Measurements from ENCODE around the gene GRM8.

Gene GRM8

DNA sequence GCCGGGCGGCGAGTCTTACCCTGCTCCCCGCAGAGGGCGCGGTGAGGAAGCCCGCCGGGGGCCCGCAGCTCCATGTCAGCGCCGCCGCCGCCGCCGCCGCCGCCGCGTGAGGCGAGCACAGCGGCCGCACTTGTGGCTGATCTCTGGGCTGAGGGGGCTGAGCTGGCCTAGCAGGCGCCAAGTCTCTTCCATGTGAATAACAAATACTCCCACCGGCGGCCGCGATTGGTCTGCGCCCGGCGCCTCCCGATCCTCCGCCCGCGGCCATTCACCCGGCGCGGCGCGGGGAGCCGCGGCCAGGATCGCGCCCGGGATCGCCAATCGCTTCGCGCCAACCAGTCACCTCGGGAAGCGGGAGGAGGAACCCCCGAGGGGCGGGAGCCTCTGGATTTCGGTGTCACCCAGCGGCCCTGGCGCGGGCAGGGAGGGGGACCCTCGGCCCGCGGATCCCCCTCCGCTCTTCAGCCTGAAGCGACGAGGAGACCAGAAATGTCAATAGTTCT is at the start of gene GRM8:
Gene GRM8, minus strand, starts transcription at position 164 of the 503 bp plus-strand sequence.
- DNase-seq, result peak; percentile 34

GRCh38 chr7:127290801-127291361 is 38.1 kb upstream of the GRM8 start:
- DNase-seq, result no peak

GRCh38 chr7:127290116-127290655 is 37.4 kb upstream of the GRM8 start:
- DNase-seq, result no peak

DNA sequence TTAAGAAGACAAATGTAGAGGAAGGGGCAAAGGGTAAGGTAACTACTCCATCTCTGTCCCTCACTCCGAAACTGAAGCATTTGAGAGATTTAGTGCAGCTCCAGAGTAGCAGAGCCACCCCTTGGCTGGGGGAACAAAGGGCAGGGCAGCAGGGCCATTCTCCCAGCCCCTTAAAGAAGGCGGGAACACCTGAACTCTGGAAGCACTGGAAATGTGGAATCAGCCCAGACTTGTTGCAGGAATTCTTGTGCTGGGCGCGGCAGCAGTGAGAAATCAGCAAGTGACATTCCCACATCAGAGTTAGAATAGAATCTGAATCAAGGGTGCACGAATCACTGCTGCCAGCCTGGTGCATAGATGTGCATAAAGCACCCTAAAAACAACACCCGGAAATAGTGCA is 34.4 kb upstream of the GRM8 start:
- DNase-seq, result no peak

DNA sequence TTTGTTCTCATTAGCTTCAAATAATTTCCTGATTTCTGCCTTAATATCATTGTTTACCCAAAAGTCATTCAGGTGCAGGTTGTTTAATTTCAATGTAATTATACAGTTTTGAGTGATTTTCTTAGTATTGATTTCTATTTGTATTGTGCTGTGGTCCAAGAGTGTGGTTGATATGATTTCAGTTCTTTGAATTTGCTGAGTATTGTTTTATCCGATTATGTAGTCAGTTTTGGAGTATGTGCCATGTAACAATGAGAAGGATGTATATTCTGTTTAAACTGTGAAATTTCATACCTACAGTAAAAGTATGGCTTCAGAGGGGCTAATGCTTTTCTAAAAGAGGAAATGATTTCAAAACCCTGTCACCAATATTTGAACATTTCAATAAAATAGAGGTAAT is 17.4 kb upstream of the GRM8 start:
- no peak for DNase-seq

DNA sequence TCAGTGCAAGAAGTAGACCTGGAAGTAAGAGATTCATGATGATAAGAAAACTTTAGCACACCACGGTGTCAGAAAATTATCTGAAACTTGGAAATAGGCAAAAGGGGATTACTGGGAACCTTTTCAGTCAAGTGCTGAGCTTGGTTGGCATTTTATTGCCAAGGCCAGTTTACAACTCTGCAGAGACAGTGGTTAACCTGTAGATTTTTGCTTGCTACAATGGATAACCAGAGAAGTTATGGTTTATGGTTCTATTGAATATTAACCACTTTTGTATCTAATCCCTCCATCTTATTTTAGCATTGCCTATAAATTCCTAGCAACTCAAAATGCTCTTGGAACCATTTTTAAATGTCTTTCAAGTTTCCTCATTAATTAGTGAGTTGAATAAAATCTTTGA is 13.3 kb upstream of the GRM8 start:
- no peak for DNase-seq

- no peak for DNase-seq
Measured at GRCh38 chr7:127264219-127264618, 11.5 kb upstream of the GRM8 start.

GRCh38 chr7:127258111-127258510 is 5.4 kb upstream of the GRM8 start:
- DNase-seq, result no peak

- DNase-seq, result no peak
Measured at GRCh38 chr7:127257086-127257485, 4.3 kb upstream of the GRM8 start.

DNA sequence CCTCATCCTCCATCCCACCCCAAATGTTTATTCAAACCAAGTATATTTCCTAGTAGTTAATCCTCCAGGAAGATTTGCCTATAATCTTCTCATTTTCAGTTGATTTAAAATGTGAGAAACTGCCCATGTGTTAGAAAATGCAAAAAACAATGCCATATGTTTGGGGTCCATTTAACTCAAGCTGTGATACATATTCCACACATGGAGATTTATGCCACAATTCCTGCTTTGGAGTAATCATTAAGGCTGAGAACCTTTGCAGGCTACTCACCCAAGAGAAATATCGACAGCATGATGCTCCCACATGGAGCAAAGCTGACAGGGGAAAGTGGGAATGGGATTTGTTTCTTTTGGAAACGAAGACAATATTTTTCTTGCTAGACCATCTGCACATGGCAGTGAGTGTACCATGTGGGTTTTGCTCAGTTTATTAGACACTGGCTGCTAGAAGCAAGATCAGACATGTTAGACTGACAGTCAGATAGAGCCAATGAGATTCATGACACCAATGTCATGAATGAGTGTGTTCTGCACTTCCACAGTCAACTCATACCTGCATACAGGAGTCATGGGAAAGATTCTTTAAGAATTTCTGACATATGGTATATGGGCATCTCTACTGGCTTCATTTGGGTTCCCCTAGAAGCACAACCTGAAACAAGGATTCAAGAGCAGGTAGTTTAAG is 3.4 kb upstream of the GRM8 start:
- DNase-seq, result no peak

GRCh38 chr7:127254163-127254684 is 1.5 kb upstream of the GRM8 start:
- no peak for DNase-seq

DNA sequence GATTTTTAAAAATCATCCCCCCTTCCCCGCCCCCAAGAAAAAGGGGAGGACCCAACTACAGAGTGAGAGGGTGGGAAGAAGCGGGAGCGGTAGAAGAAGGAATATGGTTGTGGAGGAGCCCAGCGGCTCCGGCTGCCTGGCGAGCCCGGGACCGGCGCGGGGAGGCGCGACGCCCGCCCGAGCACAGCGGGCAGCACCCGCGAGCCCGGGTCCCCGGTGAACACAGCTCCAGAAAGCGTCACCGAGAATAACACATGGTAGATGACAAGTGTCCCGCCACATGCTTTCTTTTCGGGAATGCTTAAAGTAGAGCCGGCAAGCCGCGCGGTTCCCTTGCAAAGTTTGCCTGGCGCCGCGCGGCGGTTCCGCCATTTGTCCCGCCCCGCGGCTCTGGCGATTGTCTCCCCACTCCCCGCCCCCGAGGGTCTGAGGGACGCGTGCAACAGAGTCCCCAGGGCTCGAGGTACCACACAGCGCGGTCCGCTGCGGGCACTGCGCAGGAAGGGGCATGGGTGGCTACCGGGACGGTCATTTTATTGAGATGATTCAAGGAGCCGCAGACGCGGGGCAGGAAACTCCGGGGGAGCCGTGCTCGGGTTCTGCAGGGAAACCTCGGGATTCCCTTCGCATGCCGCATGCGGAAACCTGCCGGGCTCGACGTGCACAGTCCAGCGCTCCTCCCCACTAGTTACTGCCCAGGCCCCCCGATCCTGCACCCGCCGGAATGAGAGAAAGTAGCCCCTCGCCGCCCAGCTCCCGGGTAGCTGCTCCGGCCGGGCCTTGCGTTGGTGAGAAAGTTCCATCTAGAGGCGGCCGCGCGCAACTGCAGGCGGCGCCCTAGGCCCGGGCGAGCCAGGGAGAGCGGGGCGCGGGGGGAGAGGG is 781 bp upstream of the GRM8 start:
- DNase-seq, result peak; percentile 29

DNA sequence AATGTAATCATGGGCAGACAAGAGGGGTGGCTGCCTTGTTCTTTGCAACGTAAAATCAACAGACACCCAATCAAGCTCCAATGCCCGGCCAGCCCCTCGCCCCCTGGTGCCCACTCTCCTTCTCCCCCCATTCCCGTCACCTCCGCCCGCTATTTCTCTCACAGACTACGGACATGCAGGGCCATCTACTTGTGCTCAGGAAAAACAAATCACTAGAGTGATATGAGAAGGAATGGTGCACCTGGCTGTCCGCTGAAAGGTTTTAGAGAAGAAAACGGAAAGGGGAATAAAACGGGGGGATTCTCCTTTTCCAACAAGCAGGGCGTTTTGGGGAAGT is 396 bp downstream of the GRM8 start:
- DNase-seq, result no peak

DNA sequence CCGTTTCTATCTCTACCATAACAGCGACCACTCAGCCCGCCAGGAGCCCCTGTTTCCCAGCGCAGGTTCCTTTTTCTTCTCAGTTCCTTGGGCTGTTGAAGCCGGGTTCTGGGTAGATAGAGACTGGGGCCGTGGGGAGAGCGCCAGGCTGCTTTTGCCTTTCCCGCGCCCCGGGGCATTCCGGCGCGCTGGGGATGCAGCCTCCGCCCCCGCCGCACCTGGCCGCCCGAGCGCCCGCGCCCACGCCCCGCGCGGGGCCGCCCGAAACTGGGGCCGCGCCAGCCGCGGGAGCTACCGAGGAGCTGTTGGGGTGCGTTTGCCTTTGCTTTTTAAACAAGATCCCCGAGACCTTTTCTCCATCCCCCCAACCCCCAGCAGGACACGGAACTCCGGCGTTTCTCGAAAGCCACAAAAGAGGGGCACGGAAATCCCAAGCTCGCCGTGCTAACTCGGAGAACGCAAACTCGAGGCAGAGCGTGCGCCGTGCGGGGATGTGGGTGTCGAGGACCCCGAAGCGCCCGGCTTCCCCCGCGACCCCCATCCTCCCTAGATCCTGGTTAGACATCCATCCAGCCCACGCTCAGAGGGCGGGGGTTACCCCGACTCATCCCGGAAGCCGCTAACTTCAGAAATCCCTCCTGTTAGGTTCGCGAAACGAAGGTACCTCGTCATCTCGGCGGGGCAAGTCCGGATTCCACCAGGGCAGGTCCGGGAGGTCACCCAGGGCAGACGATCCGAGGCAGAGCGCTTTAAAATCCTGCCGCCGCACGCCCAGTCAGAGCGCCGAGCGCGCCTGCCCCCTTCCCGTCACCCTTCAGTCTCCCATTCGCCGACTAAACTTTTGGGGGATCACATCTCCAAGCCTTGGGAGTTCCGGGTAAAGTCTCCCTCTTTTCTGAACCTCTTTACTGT is 1.0 kb downstream of the GRM8 start:
- no peak for DNase-seq

DNA sequence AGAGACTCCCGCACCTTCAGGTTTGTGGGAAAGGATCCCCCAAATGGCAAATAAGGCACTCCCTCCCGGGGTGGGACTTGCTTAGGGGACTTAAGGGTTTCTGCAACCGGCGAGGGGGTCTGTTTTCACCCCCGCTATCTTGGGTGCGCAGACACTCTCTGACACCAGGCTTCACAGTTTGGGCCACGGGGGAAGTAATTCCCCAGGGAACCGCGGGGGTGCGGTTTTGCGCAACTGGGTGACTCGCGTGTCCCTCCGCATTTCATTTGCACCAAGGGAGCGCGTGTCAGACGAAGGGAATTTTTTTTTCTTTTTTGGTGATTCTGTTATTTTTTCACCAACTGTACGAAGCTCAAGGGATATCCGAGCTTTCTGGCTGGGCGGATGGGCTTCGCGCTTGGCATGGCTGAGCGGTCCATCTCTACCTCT is 1.7 kb downstream of the GRM8 start:
- DNase-seq, result no peak

DNA sequence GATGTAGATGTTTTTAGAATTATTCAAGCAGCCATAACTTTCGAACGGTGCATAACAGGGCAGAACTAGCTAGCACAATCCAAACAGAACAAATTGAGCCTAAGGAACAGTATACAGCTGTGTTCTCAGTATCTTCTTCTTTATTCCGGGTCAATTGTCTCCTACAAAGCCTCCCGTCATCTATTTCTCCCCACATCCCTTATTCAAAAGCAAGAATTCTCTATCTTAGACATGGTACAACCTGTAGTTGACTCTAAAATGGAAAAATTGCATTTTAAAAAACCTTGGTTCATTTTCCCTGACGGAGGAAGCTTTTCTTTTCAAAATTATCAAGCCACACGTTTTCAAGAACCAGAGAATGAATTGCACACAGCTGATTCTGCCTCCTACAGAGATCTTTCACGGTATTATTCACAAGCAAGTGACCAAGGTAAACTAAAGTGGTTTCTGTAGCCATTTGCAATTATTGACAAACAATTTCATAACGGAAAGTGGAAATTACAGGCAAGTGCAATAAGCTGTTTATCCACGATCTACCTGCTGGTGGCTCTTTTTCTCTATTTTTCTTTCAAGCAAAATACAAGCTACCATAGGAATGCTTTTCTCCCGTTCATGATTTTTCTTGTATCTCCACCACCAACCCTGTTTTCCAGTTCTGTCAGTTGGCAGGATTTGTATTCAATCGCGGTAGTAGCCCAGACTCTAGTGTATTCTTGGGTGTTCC is 2.3 kb downstream of the GRM8 start:
- no peak for DNase-seq

DNA sequence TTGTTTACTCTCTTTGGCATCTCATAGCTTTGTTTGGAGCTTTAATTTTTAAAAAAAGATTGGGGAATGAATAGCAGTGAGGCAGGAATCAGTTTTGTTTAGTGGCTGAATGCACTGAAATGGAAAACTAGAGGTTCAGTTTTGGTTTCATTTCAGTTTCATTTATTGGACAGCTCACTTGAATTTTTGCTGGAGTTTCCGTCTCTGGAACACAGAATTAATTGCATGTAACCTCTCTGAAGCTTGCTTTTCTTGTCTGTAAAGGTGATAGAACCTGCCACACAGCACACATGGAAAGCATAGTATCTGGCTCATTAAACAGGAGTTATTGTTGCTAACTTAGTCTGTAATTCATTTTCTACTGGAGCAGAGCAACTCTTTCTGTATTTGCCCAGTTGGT is 7.1 kb downstream of the GRM8 start:
- no peak for DNase-seq

GRCh38 chr7:127245002-127245401 is 7.7 kb downstream of the GRM8 start:
- DNase-seq, result no peak

GRCh38 chr7:127239814-127240213 is 12.9 kb downstream of the GRM8 start:
- DNase-seq, result no peak

- no peak for DNase-seq
Measured at GRCh38 chr7:127233630-127234029, 19.1 kb downstream of the GRM8 start.

- DNase-seq, result no peak
Measured at GRCh38 chr7:127231415-127231814, 21.3 kb downstream of the GRM8 start.
